ENCODE data around the gene MRPS21.
A peak's percentile ranks its signal among the peaks of the same experiment; 100 is the strongest.

The MRPS21 gene

GRCh38 chr1:150268340-150268704 is 25.3 kb upstream of the MRPS21 start:
- DNase-seq (ENCODE audit: low spot score) = peak; percentile 45
- no peak for TF ChIP-seq CTCF (IDR thresholded peaks at IDR 0.05; ENCODE audit: extremely low read depth, insufficient read depth, missing control alignments)
- in situ Hi-C loops (cut with MboI; ENCODE audit: low pct_unique_long_range_greater_than_20kb, low sequenced_read_pairs, unreplicated experiment) = loop anchor here (25.0 kb wide), 1 partner anchor 269 kb away; the partner anchor contains the start of gene ADAMTSL4

GRCh38 chr1:150268705-150269403 is 24.8 kb upstream of the MRPS21 start, which contains the start of gene APH1A:
TSS of gene APH1A (minus strand) at chr1:150269016. CDS start at chr1:150268810, 206 bp downstream.
- in situ Hi-C loops (cut with MboI; ENCODE audit: low pct_unique_long_range_greater_than_20kb, low sequenced_read_pairs, unreplicated experiment) = loop anchor here (25.0 kb wide), 1 partner anchor 268 kb away; the partner anchor contains the start of gene ADAMTSL4
- TF ChIP-seq CTCF (IDR thresholded peaks at IDR 0.05; ENCODE audit: extremely low read depth, insufficient read depth, missing control alignments) = no peak
- DNase-seq (ENCODE audit: low spot score) = peak; percentile 96

GRCh38 chr1:150269451-150269850 is 24.2 kb upstream of the MRPS21 start:
- no peak for TF ChIP-seq CTCF (IDR thresholded peaks at IDR 0.05; ENCODE audit: extremely low read depth, insufficient read depth, missing control alignments)
- in situ Hi-C loops (cut with MboI; ENCODE audit: low pct_unique_long_range_greater_than_20kb, low sequenced_read_pairs, unreplicated experiment) = loop anchor here (25.0 kb wide), 1 partner anchor 268 kb away; the partner anchor contains the start of gene ADAMTSL4
- no peak for DNase-seq (ENCODE audit: low spot score)

GRCh38 chr1:150271291-150271959 is 22.2 kb upstream of the MRPS21 start:
- DNase-seq (ENCODE audit: low spot score) = no peak
- in situ Hi-C loops (cut with MboI; ENCODE audit: low pct_unique_long_range_greater_than_20kb, low sequenced_read_pairs, unreplicated experiment) = loop anchor here (25.0 kb wide), 1 partner anchor 266 kb away; the partner anchor contains the start of gene ADAMTSL4
- no peak for TF ChIP-seq CTCF (IDR thresholded peaks at IDR 0.05; ENCODE audit: extremely low read depth, insufficient read depth, missing control alignments)

GRCh38 chr1:150273311-150273710 is 20.4 kb upstream of the MRPS21 start:
- DNase-seq (ENCODE audit: low spot score) = no peak
- in situ Hi-C loops (cut with MboI; ENCODE audit: low pct_unique_long_range_greater_than_20kb, low sequenced_read_pairs, unreplicated experiment) = loop anchor here (25.0 kb wide), 1 partner anchor 264 kb away; the partner anchor contains the start of gene ADAMTSL4
- no peak for TF ChIP-seq CTCF (IDR thresholded peaks at IDR 0.05; ENCODE audit: extremely low read depth, insufficient read depth, missing control alignments)

- in situ Hi-C loops (cut with MboI; ENCODE audit: low pct_unique_long_range_greater_than_20kb, low sequenced_read_pairs, unreplicated experiment) = no loop called here
- DNase-seq (ENCODE audit: low spot score) = no peak
- no peak for TF ChIP-seq CTCF (IDR thresholded peaks at IDR 0.05; ENCODE audit: extremely low read depth, insufficient read depth, missing control alignments)
Observed at GRCh38 chr1:150280138-150280707, 13.4 kb upstream of the MRPS21 start.
